ENCODE data around the gene SPATA25.

SPATA25 gene

DNA sequence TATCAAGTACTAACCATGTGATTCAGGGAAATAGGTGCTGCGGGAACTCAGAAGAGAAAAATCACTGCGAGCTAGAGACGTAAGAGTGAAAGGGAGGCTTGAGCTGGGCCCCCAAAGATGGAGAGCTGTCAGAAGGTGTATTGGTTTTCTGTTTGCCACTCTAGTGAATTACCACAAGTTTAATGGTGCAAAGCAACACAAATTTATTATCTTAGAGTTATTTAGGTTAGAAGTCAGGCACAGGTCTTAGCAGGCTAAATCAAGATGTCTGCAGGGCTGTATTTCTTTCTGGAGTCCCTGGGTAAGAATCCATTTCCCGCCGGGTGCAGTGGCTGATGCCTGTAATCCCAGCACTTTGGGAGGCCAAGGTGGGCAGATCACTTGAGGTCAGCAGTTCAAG, 27.5 kb downstream of the SPATA25 start:
- TF ChIP-seq, protein P1, sequence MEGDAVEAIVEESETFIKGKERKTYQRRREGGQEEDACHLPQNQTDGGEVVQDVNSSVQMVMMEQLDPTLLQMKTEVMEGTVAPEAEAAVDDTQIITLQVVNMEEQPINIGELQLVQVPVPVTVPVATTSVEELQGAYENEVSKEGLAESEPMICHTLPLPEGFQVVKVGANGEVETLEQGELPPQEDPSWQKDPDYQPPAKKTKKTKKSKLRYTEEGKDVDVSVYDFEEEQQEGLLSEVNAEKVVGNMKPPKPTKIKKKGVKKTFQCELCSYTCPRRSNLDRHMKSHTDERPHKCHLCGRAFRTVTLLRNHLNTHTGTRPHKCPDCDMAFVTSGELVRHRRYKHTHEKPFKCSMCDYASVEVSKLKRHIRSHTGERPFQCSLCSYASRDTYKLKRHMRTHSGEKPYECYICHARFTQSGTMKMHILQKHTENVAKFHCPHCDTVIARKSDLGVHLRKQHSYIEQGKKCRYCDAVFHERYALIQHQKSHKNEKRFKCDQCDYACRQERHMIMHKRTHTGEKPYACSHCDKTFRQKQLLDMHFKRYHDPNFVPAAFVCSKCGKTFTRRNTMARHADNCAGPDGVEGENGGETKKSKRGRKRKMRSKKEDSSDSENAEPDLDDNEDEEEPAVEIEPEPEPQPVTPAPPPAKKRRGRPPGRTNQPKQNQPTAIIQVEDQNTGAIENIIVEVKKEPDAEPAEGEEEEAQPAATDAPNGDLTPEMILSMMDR (IDR thresholded peaks at IDR 0.05; ENCODE audit: borderline replicate concordance, insufficient read depth, low read depth, low read length), result no peak
- H3K4me3 ChIP-seq (ENCODE audit: low read depth, low read length), result no peak overlapping the region

DNA sequence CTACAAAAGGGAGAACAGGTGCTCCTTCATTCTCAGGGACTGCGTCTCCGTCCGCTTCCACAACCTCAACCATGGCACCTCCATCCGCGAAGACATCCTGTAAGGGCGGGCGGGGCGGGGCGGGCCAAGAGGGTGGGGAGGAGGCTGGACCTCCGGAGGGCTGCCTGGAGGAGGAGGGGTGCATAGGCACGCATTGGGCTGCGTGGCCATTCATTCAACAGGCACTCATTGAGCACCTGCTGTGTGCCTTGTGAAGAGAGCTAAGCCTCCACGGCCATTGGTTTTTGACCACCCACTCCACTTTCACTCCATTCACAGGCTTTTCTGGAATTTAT, 29.6 kb downstream of the SPATA25 start:
- peak overlapping the region; percentile 58 for H3K4me3 ChIP-seq (ENCODE audit: low read depth, low read length)
- TF ChIP-seq, protein P1 (IDR thresholded peaks at IDR 0.05; ENCODE audit: borderline replicate concordance, insufficient read depth, low read depth, low read length), result no peak

DNA sequence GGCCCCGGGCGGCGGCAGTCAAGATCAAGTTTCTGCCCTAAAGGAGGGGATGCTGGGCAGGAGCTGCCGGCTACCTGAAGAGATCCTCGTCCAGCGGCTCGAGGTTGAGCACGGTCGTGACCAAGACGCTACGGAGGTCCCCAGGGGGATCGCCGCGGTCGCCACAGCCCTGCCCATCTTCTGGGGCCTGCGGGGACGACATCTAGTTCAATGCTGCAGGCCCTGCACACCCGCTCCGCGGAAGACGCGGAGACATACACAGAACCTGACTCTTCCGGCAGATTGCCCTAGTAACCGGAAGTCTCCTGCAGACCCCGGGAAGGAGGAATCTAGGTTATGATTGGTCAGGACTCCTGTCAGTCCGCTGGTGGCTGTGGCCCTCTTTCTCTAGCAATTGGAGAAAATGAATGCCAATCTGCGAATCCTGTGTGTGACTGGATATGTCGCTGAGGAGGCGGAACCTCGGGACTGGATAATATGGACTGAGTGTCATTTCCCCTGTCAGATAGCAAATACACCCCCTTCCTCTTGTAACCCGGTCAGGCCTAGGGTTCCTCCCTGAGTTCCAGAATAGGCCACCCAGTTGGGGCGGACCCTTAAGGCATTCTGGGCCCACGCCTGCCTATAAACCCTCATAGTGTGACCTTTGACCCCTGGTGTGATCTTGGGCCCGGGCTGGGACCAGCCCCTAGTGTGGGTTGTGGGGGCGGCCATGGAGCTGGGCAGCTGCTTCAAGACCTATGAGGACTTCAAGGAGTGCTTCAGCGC, 30.1 kb downstream of the SPATA25 start, which contains the start of the genes ACOT8 and ZSWIM3:
Gene ACOT8, minus strand, starts transcription at position 279 of the 768 bp plus-strand sequence. Its CDS starts 77 bp downstream, at position 202.
Gene ZSWIM3, plus strand, starts transcription at position 501 of the 768 bp plus-strand sequence. Its CDS starts 212 bp downstream, at position 713.
- TF ChIP-seq, protein P1 (IDR thresholded peaks at IDR 0.05; ENCODE audit: borderline replicate concordance, insufficient read depth, low read depth, low read length), result no peak
- peak within 1 kb of the TSS; percentile 62 for H3K4me3 ChIP-seq (ENCODE audit: low read depth, low read length)

DNA sequence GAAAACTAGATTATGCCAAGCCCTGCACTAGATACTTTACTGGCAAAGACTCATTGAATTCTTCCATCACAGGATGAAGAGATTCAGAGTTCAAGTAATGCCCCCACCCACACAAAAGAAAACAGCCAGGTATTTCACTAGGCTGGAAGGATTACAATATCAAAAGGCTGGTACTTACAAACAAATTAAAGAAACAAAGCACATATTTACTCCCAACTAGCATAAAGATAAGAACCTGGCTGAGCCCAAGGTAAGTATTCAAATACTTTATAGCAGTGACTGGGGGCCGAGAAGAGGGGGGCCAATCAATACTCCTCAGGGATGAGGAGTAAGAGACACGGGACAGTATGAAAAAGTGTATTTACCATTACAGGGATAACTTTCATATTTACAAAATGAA, 33.9 kb downstream of the SPATA25 start:
- TF ChIP-seq, protein P1 (IDR thresholded peaks at IDR 0.05; ENCODE audit: borderline replicate concordance, insufficient read depth, low read depth, low read length), result no peak
- H3K4me3 ChIP-seq (ENCODE audit: low read depth, low read length), result no peak overlapping the region

DNA sequence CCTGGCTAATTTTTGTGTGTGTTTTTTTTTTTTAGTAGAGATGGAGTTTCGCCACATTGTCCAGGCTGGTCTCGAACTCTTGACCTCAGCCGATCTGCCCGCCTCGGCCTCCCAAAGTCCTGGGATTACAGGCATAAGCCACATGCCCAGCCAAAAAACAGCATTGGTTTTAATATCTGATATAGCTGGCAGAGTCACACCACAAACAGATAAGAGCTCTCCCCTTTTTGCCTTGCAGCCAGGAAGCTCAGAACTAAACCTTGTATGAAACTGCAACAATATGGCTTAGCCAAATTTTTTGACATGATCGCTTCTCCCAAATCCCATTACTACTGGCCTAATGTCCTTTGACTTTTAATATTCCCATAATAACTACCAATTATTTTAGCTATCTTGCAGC, 35.1 kb downstream of the SPATA25 start:
- TF ChIP-seq, protein P1 (IDR thresholded peaks at IDR 0.05; ENCODE audit: borderline replicate concordance, insufficient read depth, low read depth, low read length), result no peak
- no peak overlapping the region for H3K4me3 ChIP-seq (ENCODE audit: low read depth, low read length)

DNA sequence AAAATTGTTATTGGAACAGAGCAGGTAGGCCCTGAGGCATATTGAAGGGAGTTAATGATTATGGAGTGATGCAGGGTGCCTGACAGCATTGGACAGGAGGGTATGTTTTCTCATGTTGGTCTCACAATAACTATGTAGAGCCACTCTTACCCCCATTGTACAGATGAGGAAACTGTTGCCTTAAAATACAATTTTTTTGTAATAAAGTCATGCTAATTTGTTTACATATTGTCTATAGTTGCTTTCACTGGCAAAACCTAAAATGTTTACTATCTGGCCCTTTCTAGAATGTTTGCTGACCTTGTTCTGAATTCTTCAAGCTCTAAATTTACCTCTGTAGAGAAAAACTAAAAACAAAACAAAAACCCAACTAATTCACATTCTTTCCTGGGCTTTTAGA, 35.9 kb downstream of the SPATA25 start:
- no peak overlapping the region for H3K4me3 ChIP-seq (ENCODE audit: low read depth, low read length)
- TF ChIP-seq, protein P1 (IDR thresholded peaks at IDR 0.05; ENCODE audit: borderline replicate concordance, insufficient read depth, low read depth, low read length), result no peak

DNA sequence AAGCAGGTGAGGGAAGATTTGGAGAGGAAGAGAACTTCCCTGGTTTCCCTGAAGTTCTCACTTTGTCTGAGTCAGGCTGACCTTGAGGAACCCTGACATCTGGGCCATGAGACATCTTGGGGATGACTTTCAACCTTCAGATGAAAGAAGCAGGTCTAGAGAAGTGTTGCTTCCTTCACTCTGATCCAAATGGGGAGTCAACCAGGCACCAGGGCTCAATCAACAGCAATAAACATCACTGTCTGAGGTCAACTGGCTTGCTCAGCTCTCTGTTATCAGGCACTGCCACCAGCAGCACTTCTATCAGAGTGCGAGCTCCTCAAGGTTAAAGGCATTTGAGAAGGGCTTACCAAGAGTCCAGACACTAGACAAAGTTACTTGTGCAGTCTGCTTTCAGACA, 36.5 kb downstream of the SPATA25 start:
- TF ChIP-seq, protein P1 (IDR thresholded peaks at IDR 0.05; ENCODE audit: borderline replicate concordance, insufficient read depth, low read depth, low read length), result no peak
- H3K4me3 ChIP-seq (ENCODE audit: low read depth, low read length), result no peak overlapping the region

Data from GM12875 (cell line).